Measurements from ENCODE around the gene TPCN1. TPM values are rescaled to one million over a fixed set of nuclear protein-coding genes. Genes with fewer than 3 reads are reported as not detected.

Gene TPCN1
- total and polyA plus RNA-seq, 3 experiments from 2014 or later, result 10.1 to 24.1 (median 21.3) TPM

GRCh38 chr12:113310489-113310888, 89.2 kb downstream of the TPCN1 start:
- Histone ChIP-seq H3K36me3 (ENCODE audit: insufficient read depth, low read length) (peaks cover 4% of the 10 kb centered on the region), H3K4me1 (ENCODE audit: insufficient read depth, low read length) (no peaks in the 10 kb centered on the region), H3K27ac (ENCODE audit: low read depth, low read length) (no peak overlapping the region), H3K27me3 (ENCODE audit: insufficient read depth, low read length, poor library complexity, severe bottlenecking) (no peaks in the 10 kb centered on the region), H3K4me3 (ENCODE audit: low read length) (no peak overlapping the region), H3K9me3 (ENCODE audit: low read length) (no peaks in the 10 kb centered on the region)
- Mint-ChIP-seq H3K36me3 (peaks cover 7 to 81% (median 20%) of the 10 kb centered on the region in 3 donors), H3K9me3 (no peaks in the 10 kb centered on the region), H3K4me3 (no peak overlapping the region), H3K27me3 (no peaks in the 10 kb centered on the region), H3K4me1 (no peaks in the 10 kb centered on the region), H3K27ac (peak overlapping the region in 2 of 8 donors; percentile 12 to 25)
- DNase-seq, result no peak
- ChIA-PET POLR2A (no interaction called here), CTCF (no interaction called here)

DNA sequence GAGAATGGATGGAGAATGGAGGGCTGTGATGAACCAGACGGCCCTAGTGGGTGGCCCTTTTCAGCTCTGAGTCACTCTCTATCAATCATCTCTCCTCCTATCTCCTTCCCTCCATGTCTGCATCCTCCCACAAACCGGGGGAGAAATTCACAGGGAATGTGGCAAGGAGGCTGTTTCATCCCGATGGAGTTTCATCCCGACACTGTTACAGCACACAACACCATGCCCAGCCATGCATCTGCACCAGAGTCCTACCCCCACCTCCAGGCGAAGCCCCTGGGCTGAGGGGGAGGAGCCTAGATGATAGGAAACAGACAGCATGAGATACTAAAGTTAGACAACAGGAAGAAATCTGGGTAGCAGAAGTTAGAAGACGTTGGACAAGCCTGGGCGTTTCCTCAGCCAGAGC, 92.9 kb downstream of the TPCN1 start:
- H3K27ac Mint-ChIP-seq, result peak overlapping the region in 3 of 8 donors; percentile 17 to 43 (median 41)
- no peak for DNase-seq
- no peaks in the 10 kb centered on the region for H3K9me3 ChIP-seq (ENCODE audit: low read length)
- H3K36me3 ChIP-seq (ENCODE audit: insufficient read depth, low read length), result peaks cover 22% of the 10 kb centered on the region
- no peak overlapping the region for H3K4me3 ChIP-seq (ENCODE audit: low read length)
- CTCF ChIA-PET, result no interaction called here
- no peaks in the 10 kb centered on the region for H3K4me1 ChIP-seq (ENCODE audit: insufficient read depth, low read length)
- no peak overlapping the region for H3K4me3 Mint-ChIP-seq
- no peaks in the 10 kb centered on the region for H3K27me3 Mint-ChIP-seq
- H3K27ac ChIP-seq (ENCODE audit: low read depth, low read length), result no peak overlapping the region
- POLR2A ChIA-PET, result no interaction called here
- H3K27me3 ChIP-seq (ENCODE audit: insufficient read depth, low read length, poor library complexity, severe bottlenecking), result no peaks in the 10 kb centered on the region
- no peaks in the 10 kb centered on the region for H3K9me3 Mint-ChIP-seq
- no peaks in the 10 kb centered on the region for H3K4me1 Mint-ChIP-seq
- peaks cover 12 to 89% (median 29%) of the 10 kb centered on the region in 3 donors for H3K36me3 Mint-ChIP-seq

DNA sequence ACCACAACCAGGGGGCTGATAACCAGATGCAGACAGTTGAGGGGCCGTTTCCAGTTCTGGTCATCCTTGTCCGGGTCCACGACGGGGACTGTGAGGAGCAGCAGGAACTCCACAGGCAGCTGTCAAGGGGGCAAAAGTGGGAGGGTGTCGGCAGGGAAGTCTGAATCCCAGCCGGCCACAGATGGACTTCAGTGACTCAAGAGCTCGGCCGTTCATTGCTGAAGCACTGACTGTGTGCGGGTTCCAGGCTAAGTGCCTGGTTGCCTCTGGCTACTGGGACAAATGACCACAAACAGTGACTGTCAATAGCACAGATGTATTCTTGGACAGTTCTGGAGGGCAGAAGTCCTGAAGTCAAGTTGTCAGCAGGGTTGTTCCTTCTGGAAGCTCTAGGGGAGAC, 94.1 kb downstream of the TPCN1 start:
- H3K27me3 Mint-ChIP-seq, result no peaks in the 10 kb centered on the region
- Histone ChIP-seq H3K9me3 (ENCODE audit: low read length) (no peaks in the 10 kb centered on the region), H3K4me1 (ENCODE audit: insufficient read depth, low read length) (no peaks in the 10 kb centered on the region), H3K27me3 (ENCODE audit: insufficient read depth, low read length, poor library complexity, severe bottlenecking) (no peaks in the 10 kb centered on the region), H3K4me3 (ENCODE audit: low read length) (no peak overlapping the region), H3K36me3 (ENCODE audit: insufficient read depth, low read length) (peaks cover 34% of the 10 kb centered on the region), H3K27ac (ENCODE audit: low read depth, low read length) (no peak overlapping the region)
- POLR2A ChIA-PET, result no interaction called here
- H3K9me3 Mint-ChIP-seq, result no peaks in the 10 kb centered on the region
- H3K4me3 Mint-ChIP-seq, result no peak overlapping the region
- H3K27ac Mint-ChIP-seq, result peak overlapping the region in 1 of 8 donors; percentile 21
- H3K36me3 Mint-ChIP-seq, result peaks cover 17 to 89% (median 30%) of the 10 kb centered on the region in 3 donors
- no peak for DNase-seq
- H3K4me1 Mint-ChIP-seq, result no peaks in the 10 kb centered on the region
- CTCF ChIA-PET, result no interaction called here

GRCh38 chr12:113316155-113316554, 94.9 kb downstream of the TPCN1 start:
- CTCF ChIA-PET, result no interaction called here
- H3K27me3 Mint-ChIP-seq, result no peaks in the 10 kb centered on the region
- H3K36me3 ChIP-seq (ENCODE audit: insufficient read depth, low read length), result peaks cover 37% of the 10 kb centered on the region

GRCh38 chr12:113317122-113317521, 95.9 kb downstream of the TPCN1 start:
- DNase-seq, result no peak
- CTCF ChIA-PET, result interaction anchor here (0.7 to 1.1 kb wide), 2 partner anchors 9 to 15 kb away, joined by 3 read pairs; no protein-coding TSS in a partner anchor
- Histone ChIP-seq H3K27me3 (ENCODE audit: insufficient read depth, low read length, poor library complexity, severe bottlenecking) (no peaks in the 10 kb centered on the region), H3K27ac (ENCODE audit: low read depth, low read length) (no peak overlapping the region), H3K4me1 (ENCODE audit: insufficient read depth, low read length) (no peaks in the 10 kb centered on the region), H3K9me3 (ENCODE audit: low read length) (no peaks in the 10 kb centered on the region), H3K36me3 (ENCODE audit: insufficient read depth, low read length) (peaks cover 41% of the 10 kb centered on the region), H3K4me3 (ENCODE audit: low read length) (no peak overlapping the region)
- Mint-ChIP-seq H3K36me3 (peaks cover 23 to 85% (median 27%) of the 10 kb centered on the region in 3 donors), H3K9me3 (no peaks in the 10 kb centered on the region), H3K4me1 (no peaks in the 10 kb centered on the region), H3K27ac (no peak overlapping the region), H3K4me3 (no peak overlapping the region), H3K27me3 (no peaks in the 10 kb centered on the region)
- POLR2A ChIA-PET, result no interaction called here

More at GRCh38 chr12:113316155-113316554, 94.9 kb downstream of the TPCN1 start:
- Mint-ChIP-seq H3K4me1 (no peaks in the 10 kb centered on the region), H3K27ac (no peak overlapping the region), H3K4me3 (no peak overlapping the region), H3K36me3 (peaks cover 18 to 87% (median 25%) of the 10 kb centered on the region in 3 donors), H3K9me3 (no peaks in the 10 kb centered on the region)
- Histone ChIP-seq H3K4me3 (ENCODE audit: low read length) (no peak overlapping the region), H3K27me3 (ENCODE audit: insufficient read depth, low read length, poor library complexity, severe bottlenecking) (no peaks in the 10 kb centered on the region), H3K4me1 (ENCODE audit: insufficient read depth, low read length) (no peaks in the 10 kb centered on the region), H3K9me3 (ENCODE audit: low read length) (no peaks in the 10 kb centered on the region), H3K27ac (ENCODE audit: low read depth, low read length) (no peak overlapping the region)
- POLR2A ChIA-PET, result no interaction called here
- no peak for DNase-seq

DNA sequence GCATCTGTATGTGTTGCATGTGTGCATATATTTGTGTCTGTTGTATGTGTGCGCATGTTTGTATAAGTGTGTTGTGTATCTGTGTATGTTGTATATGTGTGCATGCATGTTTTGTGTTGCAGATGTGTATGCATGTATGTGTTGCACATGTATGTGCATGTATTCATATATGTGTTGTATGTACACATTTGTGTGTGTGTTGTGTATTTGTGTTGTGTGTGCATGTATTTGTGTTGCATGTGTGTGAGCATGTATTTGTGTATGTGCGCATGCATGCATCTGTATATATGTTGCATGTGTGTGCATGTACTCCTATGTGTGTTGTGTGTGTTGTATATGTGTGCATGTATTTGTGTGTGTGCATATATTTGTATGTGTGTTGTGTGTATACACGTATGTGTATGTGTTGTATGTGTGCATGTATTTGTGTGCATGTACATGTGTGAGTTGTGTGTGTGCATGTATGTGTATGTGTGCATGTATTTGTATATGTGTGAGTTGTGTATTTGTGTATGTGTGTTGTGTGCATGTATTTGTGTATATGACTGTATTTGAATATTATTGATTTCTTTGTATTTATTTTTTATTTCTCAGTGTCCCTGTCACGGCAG, 96.9 kb downstream of the TPCN1 start:
- Mint-ChIP-seq H3K4me3 (no peak overlapping the region), H3K27ac (peak overlapping the region in 2 of 8 donors; percentile 0 to 18), H3K9me3 (no peaks in the 10 kb centered on the region), H3K4me1 (peaks cover 0 to 3% (median 0%) of the 10 kb centered on the region in 3 donors), H3K27me3 (no peaks in the 10 kb centered on the region), H3K36me3 (peaks cover 28 to 86% (median 32%) of the 10 kb centered on the region in 3 donors)
- no peak for DNase-seq
- Histone ChIP-seq H3K4me3 (ENCODE audit: low read length) (no peak overlapping the region), H3K27me3 (ENCODE audit: insufficient read depth, low read length, poor library complexity, severe bottlenecking) (no peaks in the 10 kb centered on the region), H3K36me3 (ENCODE audit: insufficient read depth, low read length) (peaks cover 44% of the 10 kb centered on the region), H3K9me3 (ENCODE audit: low read length) (no peaks in the 10 kb centered on the region), H3K27ac (ENCODE audit: low read depth, low read length) (no peak overlapping the region), H3K4me1 (ENCODE audit: insufficient read depth, low read length) (no peaks in the 10 kb centered on the region)
- POLR2A ChIA-PET, result no interaction called here
- CTCF ChIA-PET, result no interaction called here

DNA sequence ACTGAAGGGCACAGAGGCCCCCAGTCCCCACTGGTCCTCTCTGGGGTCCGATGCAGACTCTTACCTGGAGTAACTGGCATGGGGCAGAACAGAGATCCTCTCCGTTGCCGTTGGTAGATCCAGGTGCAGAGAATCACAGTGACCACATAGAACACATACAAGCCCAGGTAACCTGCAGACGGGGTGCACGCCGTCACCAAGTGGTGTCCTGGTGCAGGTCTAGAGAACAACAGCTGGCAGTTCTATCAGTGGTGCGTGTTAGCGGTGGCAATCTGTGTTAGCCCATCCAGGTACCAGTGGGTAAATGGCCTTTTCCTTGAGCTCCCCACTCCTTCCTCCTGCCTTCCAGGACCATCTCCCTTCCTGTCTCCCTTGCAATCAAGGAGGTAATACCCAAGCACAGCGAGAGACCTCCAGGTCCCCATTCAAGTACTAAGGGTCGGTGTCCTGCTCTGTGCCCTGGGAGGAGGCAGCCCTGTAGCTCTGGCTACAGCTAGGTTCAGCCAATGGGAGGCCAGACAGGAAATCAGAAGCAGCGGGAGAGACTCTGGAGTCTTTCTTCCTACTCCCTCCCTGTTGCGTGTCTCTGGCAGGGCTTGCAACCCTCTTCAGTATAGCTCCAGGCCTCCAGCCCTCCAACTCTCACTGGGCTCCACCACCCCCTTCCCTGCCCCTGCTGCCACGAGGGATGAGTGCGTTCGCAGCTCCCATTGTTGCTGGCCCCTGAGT, 97.8 kb downstream of the TPCN1 start:
- H3K27ac Mint-ChIP-seq, result no peak overlapping the region
- ChIA-PET CTCF (no interaction called here), POLR2A (no interaction called here)
- H3K4me1 Mint-ChIP-seq, result peaks cover 0 to 8% (median 2%) of the 10 kb centered on the region in 3 donors
- no peak overlapping the region for H3K4me3 Mint-ChIP-seq
- no peaks in the 10 kb centered on the region for H3K27me3 ChIP-seq (ENCODE audit: insufficient read depth, low read length, poor library complexity, severe bottlenecking)
- H3K4me1 ChIP-seq (ENCODE audit: insufficient read depth, low read length), result no peaks in the 10 kb centered on the region
- peaks cover 24 to 85% (median 30%) of the 10 kb centered on the region in 3 donors for H3K36me3 Mint-ChIP-seq
- no peak overlapping the region for H3K27ac ChIP-seq (ENCODE audit: low read depth, low read length)
- no peaks in the 10 kb centered on the region for H3K9me3 ChIP-seq (ENCODE audit: low read length)
- peaks cover 44% of the 10 kb centered on the region for H3K36me3 ChIP-seq (ENCODE audit: insufficient read depth, low read length)
- H3K9me3 Mint-ChIP-seq, result no peaks in the 10 kb centered on the region
- H3K4me3 ChIP-seq (ENCODE audit: low read length), result no peak overlapping the region
- no peak for DNase-seq
- H3K27me3 Mint-ChIP-seq, result no peaks in the 10 kb centered on the region

DNA sequence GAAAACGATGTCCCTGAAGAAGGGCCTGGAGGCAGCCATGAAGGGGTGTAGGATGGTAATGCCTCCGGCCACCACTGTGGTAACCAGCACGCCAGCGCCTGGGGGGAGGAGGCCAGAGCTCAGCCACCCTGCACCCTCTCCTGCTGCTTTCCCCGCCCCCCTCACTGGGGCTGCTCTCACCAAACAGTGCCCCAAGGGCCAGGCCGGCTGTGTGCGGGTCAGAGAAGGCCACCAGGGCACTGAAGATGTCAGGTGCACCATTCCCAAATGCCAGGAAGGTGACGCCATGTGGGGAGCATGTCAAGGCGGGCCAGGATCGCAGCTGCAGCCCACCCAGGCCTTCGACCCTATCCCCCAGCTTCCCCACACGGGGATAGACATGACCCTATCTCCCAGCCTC, 99.1 kb downstream of the TPCN1 start:
- Histone ChIP-seq H3K27me3 (ENCODE audit: insufficient read depth, low read length, poor library complexity, severe bottlenecking) (no peaks in the 10 kb centered on the region), H3K9me3 (ENCODE audit: low read length) (no peaks in the 10 kb centered on the region), H3K4me3 (ENCODE audit: low read length) (no peak overlapping the region), H3K27ac (ENCODE audit: low read depth, low read length) (no peak overlapping the region), H3K4me1 (ENCODE audit: insufficient read depth, low read length) (no peaks in the 10 kb centered on the region), H3K36me3 (ENCODE audit: insufficient read depth, low read length) (peaks cover 40% of the 10 kb centered on the region)
- Mint-ChIP-seq H3K27me3 (no peaks in the 10 kb centered on the region), H3K4me3 (no peak overlapping the region), H3K4me1 (peaks cover 2 to 13% (median 5%) of the 10 kb centered on the region in 3 donors), H3K9me3 (no peaks in the 10 kb centered on the region), H3K27ac (no peak overlapping the region), H3K36me3 (peaks cover 24 to 76% (median 29%) of the 10 kb centered on the region in 3 donors)
- DNase-seq, result no peak
- CTCF ChIA-PET, result no interaction called here
- POLR2A ChIA-PET, result no interaction called here

Measured in CD8-positive, alpha-beta memory T cell (primary cell).